Vagina (tissue), 2 donors: Measurements from ENCODE around the gene TNFSF4.

Source experiments
- POLR2A ChIP-seq, 2 donors: fragments of 450-650 bp; IDR thresholded peaks; one replicate each; pipeline ENCODE4 v1.6.1; 2017; ENCODE audit warnings: antibody characterized with exemption in 2 of 2, mild to moderate bottlenecking in 2 of 2, moderate library complexity in 2 of 2
- POLR2AphosphoS5 ChIP-seq, 2 donors: sonication (generic); formaldehyde crosslinking; IDR thresholded peaks; one replicate each; pipeline ENCODE4 v1.9.0; 2017; ENCODE audit warnings: antibody characterized with exemption in 2 of 2, mild to moderate bottlenecking in 2 of 2, low read depth in 1 of 2; ENCODE audit not compliant: insufficient read depth in 1 of 2
- TF ChIP-seq, protein P1 (sequence below), 3 experiments: fragments of 450-650 bp in 2 of 3; fragments of 200-600 bp in 1 of 3; sonication (generic) in 1 of 3; IDR thresholded peaks; one replicate each; pipeline ENCODE4 v1.5.1; 2017 to 2019; ENCODE audit warnings: antibody characterized with exemption in 3 of 3, mild to moderate bottlenecking in 2 of 3, moderate library complexity in 2 of 3

DNA sequence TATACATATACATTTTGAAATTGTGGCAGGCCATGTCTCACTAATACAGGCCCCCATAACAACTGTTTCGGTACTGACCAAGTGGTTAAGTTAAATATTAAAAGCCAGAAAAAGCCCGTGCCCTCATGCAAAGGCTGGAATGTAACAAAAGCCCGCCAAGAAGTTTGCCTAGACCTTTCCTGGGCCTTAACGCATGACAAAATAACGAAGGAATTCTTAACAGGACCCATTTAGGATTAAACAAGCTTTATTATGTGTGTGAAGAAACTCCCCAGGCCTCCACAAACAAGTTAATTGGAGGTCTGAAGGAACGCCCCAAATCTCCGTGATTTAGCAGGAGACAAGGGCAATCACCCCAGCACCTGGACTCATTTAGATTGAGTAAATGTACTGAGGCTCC, 42.4 kb downstream of the TNFSF4 start:
- TF ChIP-seq, protein P1, sequence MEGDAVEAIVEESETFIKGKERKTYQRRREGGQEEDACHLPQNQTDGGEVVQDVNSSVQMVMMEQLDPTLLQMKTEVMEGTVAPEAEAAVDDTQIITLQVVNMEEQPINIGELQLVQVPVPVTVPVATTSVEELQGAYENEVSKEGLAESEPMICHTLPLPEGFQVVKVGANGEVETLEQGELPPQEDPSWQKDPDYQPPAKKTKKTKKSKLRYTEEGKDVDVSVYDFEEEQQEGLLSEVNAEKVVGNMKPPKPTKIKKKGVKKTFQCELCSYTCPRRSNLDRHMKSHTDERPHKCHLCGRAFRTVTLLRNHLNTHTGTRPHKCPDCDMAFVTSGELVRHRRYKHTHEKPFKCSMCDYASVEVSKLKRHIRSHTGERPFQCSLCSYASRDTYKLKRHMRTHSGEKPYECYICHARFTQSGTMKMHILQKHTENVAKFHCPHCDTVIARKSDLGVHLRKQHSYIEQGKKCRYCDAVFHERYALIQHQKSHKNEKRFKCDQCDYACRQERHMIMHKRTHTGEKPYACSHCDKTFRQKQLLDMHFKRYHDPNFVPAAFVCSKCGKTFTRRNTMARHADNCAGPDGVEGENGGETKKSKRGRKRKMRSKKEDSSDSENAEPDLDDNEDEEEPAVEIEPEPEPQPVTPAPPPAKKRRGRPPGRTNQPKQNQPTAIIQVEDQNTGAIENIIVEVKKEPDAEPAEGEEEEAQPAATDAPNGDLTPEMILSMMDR (IDR thresholded peaks at IDR 0.05), result no peak
- TF ChIP-seq POLR2A (IDR thresholded peaks at IDR 0.05) (no peak), POLR2AphosphoS5 (IDR thresholded peaks at IDR 0.05; ENCODE audit: insufficient read depth in 1 of 2, low read depth in 1 of 2) (no peak)
